HEK293T (cell line): ENCODE data around the gene PSTPIP2.

Source experiments
- CTCF ChIA-PET: fragments of 350-600 bp; formaldehyde crosslinking; extraction: SDS; loops from one replicate; lab custom pipeline; 2021; ENCODE audit warnings: antibody characterized with exemption, inconsistent platforms; lab: Yijun Ruan, JAX
- POLR2A ChIA-PET: fragments of 350-600 bp; formaldehyde crosslinking; extraction: SDS; loops from one replicate; lab custom pipeline; 2020; ENCODE audit warnings: antibody characterized with exemption, inconsistent platforms; lab: Yijun Ruan, JAX
- DNase-seq: peaks from one replicate; pipeline ENCODE4 v3.0.0; 2012; ENCODE audit warnings: mixed read lengths; ENCODE audit errors: extremely low spot score
- ARNT ChIP-seq: fragments of 450-650 bp; IDR thresholded peaks from 2 replicates; pipeline ENCODE4 v1.6.1; 2017; ENCODE audit warnings: mild to moderate bottlenecking
- BHLHE40 ChIP-seq: fragments of 450-650 bp; IDR thresholded peaks from 2 replicates; pipeline ENCODE4 v1.6.1; 2016; ENCODE audit warnings: mild to moderate bottlenecking, moderate library complexity, borderline replicate concordance
- CTBP1 ChIP-seq: fragments of 450-650 bp; IDR thresholded peaks from 2 replicates; pipeline ENCODE4 v1.6.1; 2016; ENCODE audit warnings: borderline replicate concordance
- ELF4 ChIP-seq: fragments of 450-650 bp; IDR thresholded peaks from 2 replicates; pipeline ENCODE4 v1.6.1; 2017; ENCODE audit warnings: antibody characterized with exemption
- FOXA1 ChIP-seq: fragments of 450-650 bp; IDR thresholded peaks from 2 replicates; pipeline ENCODE4 v1.6.1; 2016; ENCODE audit warnings: mild to moderate bottlenecking
- FOXK2 ChIP-seq: fragments of 450-650 bp; IDR thresholded peaks from 2 replicates; pipeline ENCODE4 v1.6.1; 2016; ENCODE audit warnings: mild to moderate bottlenecking
- FOXM1 ChIP-seq: fragments of 450-650 bp; IDR thresholded peaks from 2 replicates; pipeline ENCODE4 v1.6.1; 2017; ENCODE audit warnings: mild to moderate bottlenecking, borderline replicate concordance
- HDGF ChIP-seq: fragments of 450-650 bp; IDR thresholded peaks from 2 replicates; pipeline ENCODE4 v1.6.1; 2017; ENCODE audit warnings: antibody characterized with exemption, borderline replicate concordance
- L3MBTL2 ChIP-seq: fragments of 450-650 bp; conservative IDR thresholded peaks from 2 replicates; pipeline ENCODE4 v1.6.1; 2016; ENCODE audit warnings: mild to moderate bottlenecking
- LEF1 ChIP-seq: fragments of 450-650 bp; IDR thresholded peaks from 2 replicates; pipeline ENCODE4 v1.6.1; 2017; ENCODE audit warnings: mild to moderate bottlenecking, borderline replicate concordance
- NFRKB ChIP-seq: fragments of 450-650 bp; IDR thresholded peaks from 2 replicates; pipeline ENCODE4 v1.6.1; 2016; ENCODE audit warnings: mild to moderate bottlenecking, moderate library complexity
- PKNOX1 ChIP-seq: fragments of 450-650 bp; IDR thresholded peaks from 2 replicates; pipeline ENCODE4 v1.6.1; 2016
- SP1 ChIP-seq: fragments of 450-650 bp; IDR thresholded peaks from 2 replicates; pipeline ENCODE4 v1.6.1; 2017
- SUZ12 ChIP-seq: fragments of 450-650 bp; IDR thresholded peaks from 2 replicates; pipeline ENCODE4 v1.6.1; 2016; ENCODE audit warnings: mild to moderate bottlenecking
- TARDBP ChIP-seq: fragments of 450-650 bp; IDR thresholded peaks from 2 replicates; pipeline ENCODE4 v1.6.1; 2016
- ZNF384 ChIP-seq: fragments of 450-650 bp; IDR thresholded peaks from 2 replicates; pipeline ENCODE4 v1.6.1; 2016

PSTPIP2 gene

GRCh38 chr18:46062781-46063180 is 9.3 kb downstream of the PSTPIP2 start:
- TF ChIP-seq CTBP1 (no peak), HDGF (no peak), BHLHE40 (no peak), FOXK2 (no peak), FOXA1 (no peak), ZNF384 (no peak), PKNOX1 (no peak), ARNT (no peak)
- DNase-seq = no peak
- POLR2A ChIA-PET = no interaction called here
- CTCF ChIA-PET = no interaction called here

GRCh38 chr18:46061796-46062195 is 10.3 kb downstream of the PSTPIP2 start:
- TF ChIP-seq FOXA1 = no peak
- TF ChIP-seq HDGF = no peak
- TF ChIP-seq CTBP1 = no peak
- no peak for TF ChIP-seq FOXM1
- no peak for TF ChIP-seq SP1
- no peak for TF ChIP-seq BHLHE40
- TF ChIP-seq L3MBTL2 = no peak
- no peak for TF ChIP-seq TARDBP
- TF ChIP-seq NFRKB = no peak
- TF ChIP-seq PKNOX1 = no peak
- TF ChIP-seq ELF4 = no peak
- TF ChIP-seq ZNF384 = no peak
- TF ChIP-seq SUZ12 = no peak
- no peak for TF ChIP-seq ARNT
- no peak for TF ChIP-seq FOXK2
- ChIA-PET POLR2A (no interaction called here), CTCF (interaction anchor here (0.6 kb wide), 1 partner anchor 12 kb away, joined by 4 read pairs; no protein-coding TSS in a partner anchor)
- DNase-seq = no peak

- CTCF ChIA-PET = interaction anchor here (0.6 kb wide), 1 partner anchor 12 kb away, joined by 4 read pairs; no protein-coding TSS in a partner anchor
- no peak for DNase-seq
- POLR2A ChIA-PET = no interaction called here
Observed at GRCh38 chr18:46061387-46061786, 10.7 kb downstream of the PSTPIP2 start.

GRCh38 chr18:46060359-46060841 is 11.7 kb downstream of the PSTPIP2 start:
- CTCF ChIA-PET = no interaction called here
- no peak for DNase-seq
- POLR2A ChIA-PET = no interaction called here
- TF ChIP-seq L3MBTL2 (no peak), FOXK2 (no peak), BHLHE40 (no peak), CTBP1 (no peak), NFRKB (no peak), SP1 (no peak), TARDBP (no peak), LEF1 (no peak), SUZ12 (no peak), HDGF (no peak), ELF4 (no peak)

More at GRCh38 chr18:46061387-46061786, 10.7 kb downstream of the PSTPIP2 start:
- TF ChIP-seq FOXM1 (no peak), FOXK2 (no peak), FOXA1 (no peak), SP1 (no peak), NFRKB (no peak), BHLHE40 (no peak), CTBP1 (no peak), ARNT (no peak), PKNOX1 (no peak), ELF4 (no peak), HDGF (no peak), TARDBP (no peak), SUZ12 (no peak), ZNF384 (no peak), LEF1 (no peak), L3MBTL2 (no peak)

- no peak for DNase-seq
- POLR2A ChIA-PET = interaction anchor here (2.0 kb wide), 1 partner anchor 16 kb away, joined by 6 read pairs; the partner anchor contains the start of gene PSTPIP2
- no peak for TF ChIP-seq FOXA1
- no peak for TF ChIP-seq L3MBTL2
- no peak for TF ChIP-seq HDGF
- no peak for TF ChIP-seq FOXM1
- no peak for TF ChIP-seq TARDBP
- TF ChIP-seq ELF4 = no peak
- TF ChIP-seq SP1 = no peak
- no peak for TF ChIP-seq LEF1
- CTCF ChIA-PET = no interaction called here
Observed at GRCh38 chr18:46055838-46056230, 16.2 kb downstream of the PSTPIP2 start.

- CTCF ChIA-PET = no interaction called here
- POLR2A ChIA-PET = interaction anchor here (2.0 kb wide), 1 partner anchor 17 kb away, joined by 6 read pairs; the partner anchor contains the start of gene PSTPIP2
- TF ChIP-seq ARNT = no peak
- TF ChIP-seq ELF4 = no peak
- TF ChIP-seq HDGF = no peak
- no peak for TF ChIP-seq ZNF384
- no peak for TF ChIP-seq CTBP1
- no peak for TF ChIP-seq FOXA1
- TF ChIP-seq FOXM1 = no peak
- TF ChIP-seq TARDBP = no peak
- no peak for TF ChIP-seq L3MBTL2
- TF ChIP-seq PKNOX1 = no peak
- TF ChIP-seq NFRKB = no peak
- no peak for TF ChIP-seq SUZ12
- TF ChIP-seq BHLHE40 = no peak
- TF ChIP-seq FOXK2 = no peak
- no peak for TF ChIP-seq LEF1
- no peak for TF ChIP-seq SP1
- no peak for DNase-seq
Observed at GRCh38 chr18:46054956-46055837, 16.9 kb downstream of the PSTPIP2 start.
